ENCODE results near the gene RANBP1.

DNA sequence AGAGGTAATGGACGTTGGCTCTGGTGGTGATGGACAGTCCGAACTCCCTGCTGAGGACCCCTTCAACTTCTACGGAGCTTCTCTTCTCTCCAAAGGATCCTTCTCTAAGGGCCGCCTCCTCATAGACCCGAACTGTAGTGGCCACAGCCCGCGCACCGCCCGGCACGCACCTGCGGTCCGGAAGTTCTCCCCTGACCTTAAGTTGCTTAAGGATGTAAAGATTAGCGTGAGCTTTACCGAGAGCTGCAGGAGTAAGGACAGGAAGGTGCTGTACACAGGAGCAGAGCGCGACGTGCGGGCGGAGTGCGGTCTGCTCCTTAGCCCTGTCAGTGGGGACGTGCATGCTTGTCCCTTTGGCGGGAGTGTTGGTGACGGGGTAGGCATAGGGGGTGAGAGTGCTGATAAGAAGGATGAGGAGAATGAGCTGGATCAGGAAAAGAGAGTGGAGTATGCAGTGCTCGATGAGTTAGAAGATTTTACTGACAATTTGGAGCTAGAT is 29.8 kb upstream of the RANBP1 start:
- TF ChIP-seq POLR2A (IDR thresholded peaks at IDR 0.05): no peak
- TF ChIP-seq, protein P1, sequence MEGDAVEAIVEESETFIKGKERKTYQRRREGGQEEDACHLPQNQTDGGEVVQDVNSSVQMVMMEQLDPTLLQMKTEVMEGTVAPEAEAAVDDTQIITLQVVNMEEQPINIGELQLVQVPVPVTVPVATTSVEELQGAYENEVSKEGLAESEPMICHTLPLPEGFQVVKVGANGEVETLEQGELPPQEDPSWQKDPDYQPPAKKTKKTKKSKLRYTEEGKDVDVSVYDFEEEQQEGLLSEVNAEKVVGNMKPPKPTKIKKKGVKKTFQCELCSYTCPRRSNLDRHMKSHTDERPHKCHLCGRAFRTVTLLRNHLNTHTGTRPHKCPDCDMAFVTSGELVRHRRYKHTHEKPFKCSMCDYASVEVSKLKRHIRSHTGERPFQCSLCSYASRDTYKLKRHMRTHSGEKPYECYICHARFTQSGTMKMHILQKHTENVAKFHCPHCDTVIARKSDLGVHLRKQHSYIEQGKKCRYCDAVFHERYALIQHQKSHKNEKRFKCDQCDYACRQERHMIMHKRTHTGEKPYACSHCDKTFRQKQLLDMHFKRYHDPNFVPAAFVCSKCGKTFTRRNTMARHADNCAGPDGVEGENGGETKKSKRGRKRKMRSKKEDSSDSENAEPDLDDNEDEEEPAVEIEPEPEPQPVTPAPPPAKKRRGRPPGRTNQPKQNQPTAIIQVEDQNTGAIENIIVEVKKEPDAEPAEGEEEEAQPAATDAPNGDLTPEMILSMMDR (IDR thresholded peaks at IDR 0.05): no peak
